CMK (cell line): Measurements from ENCODE around the gene FAM107B.

ENCODE experiments used
- DNase-seq: peaks from one replicate; pipeline ENCODE4 v3.0.0-alpha.2; 2010; ENCODE audit warnings: low read depth

Gene FAM107B

DNA sequence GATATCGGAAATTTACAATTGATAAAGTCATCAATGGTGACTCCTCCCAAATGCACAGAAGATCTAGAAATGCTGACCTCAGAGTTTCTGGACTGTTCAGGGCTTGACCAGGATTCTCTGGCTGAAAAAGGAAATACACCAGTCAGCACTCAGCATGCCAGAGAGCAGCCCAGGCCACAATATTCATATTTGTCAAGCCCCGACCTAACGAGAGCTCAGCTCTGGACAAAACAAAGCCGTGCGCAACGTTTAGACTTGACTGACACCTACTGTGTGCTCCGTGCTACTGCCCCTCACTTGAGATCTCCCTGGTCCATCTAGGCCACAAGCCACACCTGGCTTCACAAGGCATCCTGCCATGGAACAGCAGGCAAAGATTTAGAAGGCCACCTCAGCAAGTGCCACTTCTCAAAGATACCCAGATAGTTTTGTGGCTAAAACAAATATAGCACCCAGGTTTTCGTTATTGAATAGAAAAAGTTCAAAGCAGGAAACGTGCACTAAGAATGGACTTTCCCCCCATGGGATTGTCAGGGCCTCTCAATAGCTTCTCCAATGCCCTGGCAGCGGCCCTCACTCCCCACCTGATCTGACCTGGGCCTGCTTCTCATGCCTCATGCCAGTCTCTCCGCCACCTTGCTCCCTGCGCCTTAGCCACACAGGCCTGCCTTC is 218.3 kb downstream of the FAM107B start:
- no peak for DNase-seq

GRCh38 chr10:14555807-14556206 is 218.9 kb downstream of the FAM107B start:
- no peak for DNase-seq

GRCh38 chr10:14554491-14555205 is 220.0 kb downstream of the FAM107B start:
- DNase-seq = no peak

- DNase-seq = no peak
Measured at GRCh38 chr10:14554091-14554490, 220.6 kb downstream of the FAM107B start.

GRCh38 chr10:14553448-14553847 is 221.2 kb downstream of the FAM107B start:
- no peak for DNase-seq

GRCh38 chr10:14552015-14552414 is 222.7 kb downstream of the FAM107B start:
- no peak for DNase-seq

- no peak for DNase-seq
Measured at GRCh38 chr10:14550471-14550981, 224.2 kb downstream of the FAM107B start.

DNA sequence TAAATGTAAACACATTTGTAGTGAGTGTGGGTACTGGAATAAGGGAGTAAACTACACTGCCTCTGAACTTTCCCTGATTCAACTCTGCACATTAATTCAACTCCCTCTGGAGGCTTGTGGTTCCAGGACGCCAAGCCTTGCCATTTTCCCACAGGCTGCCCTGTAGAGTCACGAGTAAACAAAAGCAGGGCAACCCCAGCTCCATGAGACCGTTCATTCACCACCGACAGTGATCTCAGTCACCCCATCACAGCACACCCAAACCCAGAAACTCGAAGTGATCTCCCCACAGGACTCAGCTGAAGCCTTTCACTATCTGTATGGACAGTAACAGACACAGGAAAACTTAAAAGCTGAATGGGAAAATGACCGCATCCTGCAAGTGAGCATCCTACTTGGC is 225.2 kb downstream of the FAM107B start:
- no peak for DNase-seq

GRCh38 chr10:14548970-14549369 is 225.7 kb downstream of the FAM107B start:
- DNase-seq = no peak

DNA sequence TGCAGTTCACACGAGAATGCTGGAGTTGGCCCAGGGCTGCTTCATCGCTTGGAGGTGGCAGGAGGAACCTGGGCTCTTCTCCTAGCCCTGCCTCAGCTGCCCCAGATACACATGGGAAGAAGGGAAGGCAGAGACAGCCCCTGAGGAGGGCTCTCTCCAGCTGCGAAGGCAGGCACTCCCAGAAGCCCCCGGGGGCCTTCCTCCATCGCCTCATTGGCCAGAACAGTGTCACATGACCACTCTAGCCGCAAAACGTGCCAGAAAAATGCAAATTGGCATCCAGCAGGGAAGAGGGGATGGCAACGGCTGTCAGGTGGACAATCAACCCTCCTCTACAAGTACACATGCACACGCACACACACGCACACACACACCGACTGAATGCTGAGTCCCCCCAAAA is 226.2 kb downstream of the FAM107B start:
- DNase-seq = no peak

GRCh38 chr10:14547816-14548215 is 226.9 kb downstream of the FAM107B start:
- DNase-seq = no peak

- DNase-seq = no peak
Measured at GRCh38 chr10:14545827-14546226, 228.9 kb downstream of the FAM107B start.

- DNase-seq = no peak
Measured at GRCh38 chr10:14543904-14544210, 230.8 kb downstream of the FAM107B start.

DNA sequence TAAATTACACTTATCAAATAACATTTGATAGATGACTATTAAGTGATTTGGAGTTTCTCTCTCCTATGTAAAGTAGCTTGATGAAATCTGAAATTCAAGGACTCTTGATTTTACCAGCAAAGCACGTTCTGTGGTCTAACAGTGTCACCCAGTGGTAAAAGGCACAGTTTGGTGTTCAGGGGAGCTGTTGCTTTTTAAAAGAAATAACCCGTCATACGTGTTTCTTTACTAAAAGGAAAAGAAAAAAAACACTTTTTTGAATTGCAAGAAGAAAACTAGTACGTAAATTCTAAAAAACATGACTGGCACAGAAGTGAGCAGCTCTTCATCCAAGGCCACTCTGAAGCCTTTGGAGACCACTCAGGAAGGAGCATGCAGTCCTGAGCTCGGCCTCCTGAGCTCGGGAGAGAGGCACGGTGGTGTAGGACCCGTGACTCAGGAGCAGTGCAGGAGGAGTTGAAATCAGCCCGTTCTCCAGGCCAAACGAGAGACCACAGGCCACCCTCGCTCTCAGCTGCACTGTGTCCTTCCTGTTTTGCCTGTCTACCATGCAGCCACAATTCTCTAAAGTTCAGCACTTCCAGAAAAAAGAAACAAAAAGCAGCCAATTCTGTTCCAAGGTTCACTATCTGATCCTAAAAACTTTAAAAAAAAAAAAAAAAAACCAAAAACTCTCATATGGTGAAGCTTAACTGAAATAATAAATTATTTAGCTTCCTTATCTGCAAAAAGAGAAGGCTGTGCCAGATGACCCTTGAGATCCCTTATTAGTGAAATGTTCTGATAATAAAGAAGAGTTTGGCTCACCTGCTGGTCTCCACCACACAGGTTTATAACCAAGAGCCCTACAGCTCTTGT is 231.4 kb downstream of the FAM107B start:
- DNase-seq = no peak

DNA sequence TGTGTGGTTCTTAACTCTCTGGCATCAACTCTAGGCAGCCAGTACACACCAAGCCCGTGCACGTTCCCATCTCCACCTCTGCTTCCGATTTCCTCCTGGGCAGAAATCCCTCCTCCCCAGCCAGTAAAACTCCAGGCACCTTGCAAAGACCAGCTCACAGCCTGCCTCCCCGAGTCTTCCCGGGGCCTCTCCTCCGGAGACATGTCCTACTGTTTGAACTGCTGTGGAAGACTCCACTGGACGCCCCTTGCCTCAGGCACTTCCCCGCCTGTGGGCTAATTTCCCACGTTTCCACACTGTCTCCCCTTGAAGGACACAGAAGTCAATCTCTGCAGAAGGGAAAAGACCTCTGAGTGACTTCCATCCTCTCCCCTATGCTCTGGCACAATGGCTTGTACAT is 233.3 kb downstream of the FAM107B start:
- DNase-seq = no peak

DNA sequence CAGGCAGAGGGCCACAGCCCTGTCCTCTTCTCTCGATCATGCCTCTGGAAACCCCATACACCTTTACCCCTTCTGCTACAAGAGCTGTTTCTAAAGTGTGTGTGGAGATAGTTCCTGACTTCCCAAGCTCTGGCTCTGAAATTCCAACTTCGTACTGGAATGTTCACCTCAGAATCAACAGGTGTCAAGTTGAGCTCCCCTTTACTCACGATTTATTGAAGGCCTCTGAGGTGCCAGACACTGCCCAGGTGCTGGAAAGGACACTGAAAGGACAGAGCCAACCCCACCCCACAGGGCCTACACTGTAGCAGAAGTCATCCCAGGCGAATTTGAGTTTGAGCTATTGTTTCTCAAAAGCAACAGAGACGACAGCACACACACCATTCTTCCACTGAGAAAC is 234.1 kb downstream of the FAM107B start:
- no peak for DNase-seq

- no peak for DNase-seq
Measured at GRCh38 chr10:14540062-14540461, 234.6 kb downstream of the FAM107B start.

- DNase-seq = no peak
Measured at GRCh38 chr10:14539176-14539575, 235.5 kb downstream of the FAM107B start.

DNA sequence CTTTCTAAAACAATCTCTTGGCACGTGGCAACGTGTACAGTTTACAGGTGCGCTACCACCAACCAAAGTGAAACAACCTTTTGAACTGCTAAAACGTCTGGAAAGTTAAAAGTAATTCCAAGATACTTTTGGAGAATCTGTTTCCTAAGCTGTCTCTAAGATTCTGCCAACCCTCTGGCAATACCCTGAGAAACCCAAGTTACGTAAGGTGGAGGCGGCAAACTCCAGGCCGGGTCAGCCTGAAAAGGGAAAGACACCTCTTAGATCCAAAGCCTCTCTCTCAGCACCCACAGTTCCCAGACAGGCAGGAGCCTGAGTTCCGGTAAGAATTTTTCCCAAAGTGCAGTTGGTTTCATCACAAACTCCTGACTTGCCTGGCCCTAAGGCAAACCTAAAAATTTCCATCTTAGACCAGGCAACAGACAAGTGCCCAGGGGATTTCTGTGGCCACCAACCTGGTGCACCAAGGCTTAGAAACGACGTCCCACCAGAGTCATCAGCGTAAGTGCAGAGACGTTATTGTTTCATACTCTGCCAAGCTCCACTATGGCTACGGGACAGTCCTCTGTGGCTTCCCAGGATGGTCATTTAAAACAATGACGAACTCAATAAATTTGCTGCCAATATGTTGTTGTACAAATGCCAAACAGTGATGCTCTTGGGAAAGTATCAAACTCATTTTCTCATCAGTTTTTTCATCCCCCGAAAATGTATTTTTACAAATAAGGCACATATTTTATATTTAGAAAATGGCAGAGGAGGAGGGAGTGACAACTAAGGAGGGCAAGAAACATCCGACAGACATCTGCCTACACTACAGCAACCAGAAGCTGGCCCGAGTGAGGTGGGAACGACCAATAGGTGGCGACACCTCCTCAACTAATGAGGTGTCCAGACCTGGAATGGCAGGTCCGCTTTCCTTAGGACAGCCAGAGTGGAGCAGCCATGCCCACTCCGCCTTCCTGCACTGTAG is 238.2 kb downstream of the FAM107B start:
- DNase-seq = peak; percentile 12

DNA sequence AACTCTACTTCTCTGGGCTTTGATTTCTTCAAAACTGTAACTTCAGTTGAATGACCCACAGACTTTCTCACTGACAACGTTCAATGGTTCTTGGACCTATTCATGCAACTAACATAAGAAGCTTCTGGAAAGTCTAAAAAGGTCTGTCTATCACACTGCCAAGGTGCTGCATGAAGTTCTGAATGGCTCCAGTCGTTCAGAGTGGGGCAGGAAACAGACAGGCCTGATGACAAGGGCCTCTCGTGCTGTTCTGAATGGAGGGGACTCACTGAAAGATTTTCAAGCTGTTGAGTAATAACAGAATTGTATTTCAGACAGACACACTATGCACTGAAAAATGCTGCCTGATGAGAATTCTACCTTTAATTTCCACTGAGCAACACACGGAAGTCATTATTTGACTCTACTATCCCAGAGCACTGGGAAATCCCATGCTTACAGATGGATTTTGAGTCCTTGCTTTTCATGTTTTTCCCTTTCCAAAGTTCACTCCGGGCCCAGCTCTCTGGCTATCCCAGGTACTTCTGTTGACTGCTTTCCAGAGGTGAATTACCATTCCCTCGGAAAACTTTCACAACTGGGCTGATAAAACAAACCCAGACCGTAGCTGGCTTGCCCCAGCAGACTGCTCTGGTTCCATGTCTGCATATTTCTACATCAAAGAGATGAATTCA is 239.1 kb downstream of the FAM107B start:
- no peak for DNase-seq

GRCh38 chr10:14534152-14534551 is 240.5 kb downstream of the FAM107B start:
- no peak for DNase-seq
